ENCODE measurements around the gene CTDP1. TPM values are rescaled to one million over a fixed set of nuclear protein-coding genes. Genes with fewer than 3 reads are reported as not detected.

Gene CTDP1
- total and polyA plus RNA-seq, 12 donors, result 3.8 to 23.9 (median 15.8) TPM

GRCh38 chr18:79801217-79801616 is 121.6 kb downstream of the CTDP1 start:
- intact Hi-C loops (cut with DNase I), result no loop called here
- no peak for DNase-seq
- H3K4me3 ChIP-seq, result no peak overlapping the region
- no peaks in the 10 kb centered on the region for H3K36me3 ChIP-seq (replicated peaks in 1 of 2)
- WGBS, 4 donors, result 87 to 93% (median 92%) methylated on average over 13 of the region's 13 CpGs
- TF ChIP-seq CTCF (IDR thresholded peaks at IDR 0.05), result no peak
- TF ChIP-seq POLR2A (IDR thresholded peaks at IDR 0.05), result no peak
- H3K4me1 ChIP-seq (replicated peaks in 1 of 2), result peaks cover 0 to 12% of the 10 kb centered on the region in 2 donors
- no peak overlapping the region for H3K27ac ChIP-seq
- H3K9me3 ChIP-seq (replicated peaks in 1 of 3), result no peaks in the 10 kb centered on the region
- peaks cover 36% of the 10 kb centered on the region for H3K27me3 ChIP-seq

- Histone ChIP-seq H3K4me1 (replicated peaks in 1 of 2) (peaks cover 0 to 12% of the 10 kb centered on the region in 2 donors), H3K4me3 (no peak overlapping the region), H3K27ac (no peak overlapping the region), H3K9me3 (replicated peaks in 1 of 3) (no peaks in the 10 kb centered on the region), H3K27me3 (peaks cover 36% of the 10 kb centered on the region), H3K36me3 (replicated peaks in 1 of 2) (no peaks in the 10 kb centered on the region)
- intact Hi-C loops (cut with DNase I), result no loop called here
- WGBS, 4 donors, result 79 to 91% (median 87%) methylated on average over 6 to 9 of the region's 9 CpGs
- TF ChIP-seq CTCF (IDR thresholded peaks at IDR 0.05), result no peak
- no peak for TF ChIP-seq POLR2A (IDR thresholded peaks at IDR 0.05)
- DNase-seq, result no peak
Observed at GRCh38 chr18:79801641-79802040, 122.0 kb downstream of the CTDP1 start.

- Histone ChIP-seq H3K27me3 (peaks cover 31% of the 10 kb centered on the region), H3K9me3 (replicated peaks in 1 of 3) (no peaks in the 10 kb centered on the region), H3K27ac (no peak overlapping the region), H3K4me3 (no peak overlapping the region), H3K36me3 (replicated peaks in 1 of 2) (no peaks in the 10 kb centered on the region), H3K4me1 (replicated peaks in 1 of 2) (peaks cover 0 to 12% of the 10 kb centered on the region in 2 donors)
- no peak for DNase-seq
- 82 to 88% (median 85%) methylated on average over 11 to 18 of the region's 18 CpGs for WGBS, 4 donors
- TF ChIP-seq CTCF (IDR thresholded peaks at IDR 0.05) (no peak), POLR2A (IDR thresholded peaks at IDR 0.05) (no peak)
- intact Hi-C loops (cut with DNase I), result no loop called here
Observed at GRCh38 chr18:79802298-79802697, 122.7 kb downstream of the CTDP1 start.

- intact Hi-C loops (cut with DNase I), result no loop called here
- Histone ChIP-seq H3K4me3 (no peak overlapping the region), H3K36me3 (replicated peaks in 1 of 2) (no peaks in the 10 kb centered on the region), H3K4me1 (replicated peaks in 1 of 2) (peaks cover 0 to 5% of the 10 kb centered on the region in 2 donors), H3K9me3 (replicated peaks in 1 of 3) (no peaks in the 10 kb centered on the region), H3K27ac (no peak overlapping the region), H3K27me3 (peaks cover 18% of the 10 kb centered on the region)
- TF ChIP-seq CTCF (IDR thresholded peaks at IDR 0.05) (no peak), POLR2A (IDR thresholded peaks at IDR 0.05) (no peak)
- no peak for DNase-seq
- 83 to 88% (median 85%) methylated on average over 8 to 14 of the region's 14 CpGs for WGBS, 4 donors
Observed at GRCh38 chr18:79803611-79804051, 124.0 kb downstream of the CTDP1 start.

Other genes starting within 250 kb of the CTDP1 start
- 1 to 10 TPM in 2 of 9 donors, under 1 TPM in 6, not detected in 1; 0.06 to 2.9 (median 0.55) TPM for gene KCNG2, start 118.1 kb downstream of the CTDP1 start, total RNA-seq
- under 1 TPM in 1 of 3 donors, not detected in 2; 0.40 TPM for gene KCNG2, start 118.1 kb downstream of the CTDP1 start, polyA plus RNA-seq

Data from adrenal gland (tissue), 12 donors.